GM19023 (cell line): Measurements from ENCODE around the gene DOCK10.
"Not testable (repeated sequence)": the region's sequence is repeated elsewhere in the genome, so short reads cannot be mapped to it uniquely, and the experiment has no call there.

Experiments
- ATAC-seq: cut with Tn5 transposase; IDR thresholded peaks from one replicate; pipeline ENCODE4 v1.9.1; 2021; ENCODE audit warnings: mild to moderate bottlenecking, moderate library complexity; ENCODE audit not compliant: unreplicated experiment

The DOCK10 gene

GRCh38 chr2:224925061-224925809, 117.0 kb downstream of the DOCK10 start:
- peak; percentile 26 for ATAC-seq

DNA sequence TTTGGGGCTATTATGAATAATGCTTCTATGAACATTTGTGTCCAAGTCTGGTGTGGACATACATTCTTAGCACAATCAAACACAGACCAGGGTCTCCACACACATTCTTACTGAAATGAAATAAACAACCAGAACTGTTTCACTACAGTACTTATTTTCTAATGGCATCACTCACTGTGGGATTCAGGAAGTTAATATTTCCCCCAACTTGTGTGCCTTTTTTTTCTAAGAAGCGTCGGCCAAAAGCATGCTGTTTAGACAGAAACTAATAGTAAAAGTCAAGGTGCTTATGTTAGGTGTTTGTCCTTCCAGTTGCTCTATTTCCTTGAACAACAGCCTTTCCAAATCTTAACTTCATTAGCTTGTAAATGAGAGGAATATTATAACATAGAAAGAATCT, 117.6 kb downstream of the DOCK10 start:
- ATAC-seq, result no peak

- peak; percentile 66 for ATAC-seq
Measured at GRCh38 chr2:224922142-224922727, 120.0 kb downstream of the DOCK10 start.

DNA sequence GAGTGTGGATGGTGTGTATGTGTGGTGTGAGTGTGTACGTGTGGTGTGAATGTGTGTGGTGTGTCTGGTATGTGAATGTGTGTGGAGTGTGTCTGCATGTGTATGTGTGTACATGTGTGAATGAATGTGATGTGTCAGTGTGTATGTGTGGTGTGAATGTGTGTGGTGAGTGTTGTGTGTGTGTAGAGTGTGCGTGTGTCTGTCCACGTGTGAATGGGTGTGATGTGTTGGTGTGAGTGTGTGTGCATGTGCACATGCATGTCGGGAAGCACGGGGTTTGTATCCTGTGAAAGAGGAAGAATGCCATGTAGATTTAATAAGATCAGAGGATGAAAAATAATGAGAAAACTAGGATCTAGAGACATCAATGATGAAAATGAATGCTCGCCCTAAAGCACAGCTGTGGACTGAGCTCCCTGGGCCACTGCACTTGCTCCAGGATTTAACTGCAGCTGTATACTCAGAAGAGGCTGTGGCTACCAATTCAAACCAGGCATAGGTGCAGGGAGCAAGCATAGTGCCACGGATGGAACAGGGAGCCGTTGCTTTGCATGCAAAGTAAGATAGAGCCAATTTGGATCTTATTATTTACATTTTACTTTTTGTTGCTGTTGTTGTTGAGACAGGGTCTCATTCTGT, 122.7 kb downstream of the DOCK10 start:
- ATAC-seq, result no peak

DNA sequence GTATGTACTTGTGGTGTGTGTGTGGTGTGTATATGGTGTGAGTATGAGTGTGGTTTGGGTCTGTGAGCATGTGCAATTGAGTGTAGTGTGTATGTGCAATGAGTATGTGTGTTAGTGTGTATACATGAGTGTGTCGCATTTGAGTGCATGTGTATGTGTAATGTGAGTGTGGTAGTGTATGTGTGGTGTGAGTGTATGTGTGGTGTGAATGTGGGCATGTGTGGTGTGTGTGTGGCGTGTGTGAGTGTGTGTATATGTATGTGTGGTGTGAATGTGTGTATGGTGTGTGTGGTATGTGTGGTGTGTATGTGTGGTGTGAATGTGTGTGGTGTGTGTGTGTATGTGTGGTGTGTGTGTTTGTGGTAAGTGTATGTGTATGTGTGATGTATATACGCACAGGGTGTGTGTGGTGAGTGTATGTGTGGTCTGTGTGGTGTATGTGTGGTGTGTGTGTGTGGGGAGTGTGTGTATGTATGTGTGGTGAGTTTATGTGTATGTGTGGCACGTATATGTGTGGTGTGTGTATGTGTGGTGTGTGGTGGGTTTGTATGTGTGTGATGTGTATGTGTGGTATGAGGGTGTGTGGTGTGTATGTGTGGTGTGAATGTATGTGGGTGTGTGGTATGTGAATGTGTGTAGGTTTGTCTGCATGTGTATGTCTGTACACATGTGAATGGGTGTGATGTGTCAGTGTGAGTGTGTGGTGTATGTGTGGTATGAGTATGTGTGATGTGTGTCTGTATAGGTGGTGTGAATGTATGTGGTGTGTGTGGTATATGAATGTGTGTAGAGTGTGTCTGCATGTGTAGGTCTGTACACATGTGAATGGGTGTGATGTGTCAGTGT, 123.4 kb downstream of the DOCK10 start:
- no peak for ATAC-seq

GRCh38 chr2:224917246-224917645, 125.0 kb downstream of the DOCK10 start:
- not testable (repeated sequence) for ATAC-seq

GRCh38 chr2:224915136-224915535, 127.1 kb downstream of the DOCK10 start:
- ATAC-seq, result no peak

- ATAC-seq, result no peak
Measured at GRCh38 chr2:224910574-224910925, 131.7 kb downstream of the DOCK10 start.

DNA sequence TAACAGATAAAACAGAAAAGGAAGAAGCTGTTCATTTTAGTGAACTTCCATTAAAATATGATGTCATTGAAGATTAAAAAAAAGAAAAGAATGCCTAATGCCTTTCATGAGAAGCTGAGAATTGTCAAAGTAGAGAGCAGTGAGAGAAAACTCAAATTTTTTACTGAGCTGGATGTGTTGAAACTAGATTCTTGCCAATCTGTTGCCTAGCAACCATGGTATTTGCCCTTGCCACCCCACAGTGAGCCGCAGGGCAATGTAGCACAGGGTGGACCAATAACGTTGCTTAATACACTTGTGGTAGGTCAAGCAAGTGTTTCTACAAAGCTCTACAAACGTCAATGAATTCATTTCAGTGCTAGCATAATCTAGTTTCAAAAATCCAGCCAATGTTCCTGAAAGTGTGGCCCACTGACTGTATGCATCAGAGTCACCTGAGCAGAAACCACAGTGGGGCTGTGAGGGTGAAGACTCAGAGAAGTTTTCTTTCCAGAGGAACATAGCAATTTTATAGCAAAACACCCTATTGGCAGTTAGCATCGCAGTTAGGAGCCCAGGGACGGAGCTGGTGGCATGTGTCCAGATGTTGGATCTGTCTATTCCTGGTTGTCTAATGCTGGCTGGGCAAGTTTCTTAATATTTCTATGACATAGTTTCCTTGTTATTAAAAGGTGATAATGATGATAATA, 132.2 kb downstream of the DOCK10 start:
- peak; percentile 55 for ATAC-seq

- ATAC-seq, result no peak
Measured at GRCh38 chr2:224908818-224909217, 133.4 kb downstream of the DOCK10 start.

DNA sequence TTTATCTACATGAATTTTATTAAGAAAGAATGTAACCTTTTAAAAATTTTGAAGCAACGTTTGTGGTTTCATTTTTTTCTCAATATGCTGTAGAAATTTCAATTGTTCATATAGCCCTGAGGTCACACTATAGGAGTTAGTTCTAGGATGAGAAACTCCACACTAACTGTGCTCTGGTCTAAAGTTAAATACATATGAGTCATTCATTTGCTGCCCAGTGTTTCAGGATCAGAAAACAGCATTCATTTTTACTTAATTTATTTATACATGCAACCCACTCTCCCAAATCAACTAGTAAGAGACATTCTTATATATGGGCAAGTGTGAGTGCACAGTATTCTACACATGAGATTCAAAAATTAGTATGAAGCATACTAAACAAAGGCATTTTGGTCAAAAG, 137.9 kb downstream of the DOCK10 start:
- no peak for ATAC-seq

DNA sequence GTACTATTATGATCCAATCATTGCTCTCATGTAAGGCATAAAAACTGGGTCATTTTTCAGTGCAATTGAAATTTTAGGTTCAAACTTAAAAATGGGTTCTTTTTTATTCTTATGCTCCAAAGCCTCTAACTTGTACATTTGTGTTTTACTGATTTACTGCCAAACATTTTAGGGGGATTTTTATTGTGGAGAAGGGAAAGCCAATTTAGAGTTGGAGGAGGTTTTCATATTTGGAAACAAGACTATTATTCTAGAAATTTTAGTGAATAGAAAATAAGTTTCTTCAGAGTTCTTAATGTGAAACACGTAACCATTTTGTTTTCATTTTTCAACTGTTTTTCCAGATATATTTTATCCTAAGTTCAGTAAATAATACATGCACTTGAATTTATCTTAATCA, 138.6 kb downstream of the DOCK10 start:
- ATAC-seq, result no peak

- no peak for ATAC-seq
Measured at GRCh38 chr2:224901121-224901676, 141.1 kb downstream of the DOCK10 start.

- no peak for ATAC-seq
Measured at GRCh38 chr2:224895377-224895776, 146.9 kb downstream of the DOCK10 start.

DNA sequence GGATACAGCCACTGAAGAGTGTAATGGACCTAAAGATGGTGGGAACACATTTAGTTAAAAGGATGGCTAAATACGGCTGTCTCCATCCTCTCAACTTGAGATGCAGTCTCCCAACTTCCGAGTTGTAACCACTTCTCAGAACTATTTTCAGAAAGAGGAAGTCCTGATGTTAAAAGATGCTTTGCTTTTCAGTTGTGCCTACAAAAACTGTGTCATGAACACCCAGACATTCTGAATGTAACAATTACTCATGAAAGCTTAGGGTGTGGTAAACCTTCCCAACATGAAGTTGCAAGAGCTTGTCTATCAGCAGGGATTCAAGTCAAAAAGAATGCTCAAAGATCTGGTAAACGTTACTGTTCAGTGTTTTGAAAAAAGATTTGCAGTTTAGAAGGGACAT, 147.9 kb downstream of the DOCK10 start:
- peak; percentile 72 for ATAC-seq

- ATAC-seq, result no peak
Measured at GRCh38 chr2:224893848-224894247, 148.4 kb downstream of the DOCK10 start.

DNA sequence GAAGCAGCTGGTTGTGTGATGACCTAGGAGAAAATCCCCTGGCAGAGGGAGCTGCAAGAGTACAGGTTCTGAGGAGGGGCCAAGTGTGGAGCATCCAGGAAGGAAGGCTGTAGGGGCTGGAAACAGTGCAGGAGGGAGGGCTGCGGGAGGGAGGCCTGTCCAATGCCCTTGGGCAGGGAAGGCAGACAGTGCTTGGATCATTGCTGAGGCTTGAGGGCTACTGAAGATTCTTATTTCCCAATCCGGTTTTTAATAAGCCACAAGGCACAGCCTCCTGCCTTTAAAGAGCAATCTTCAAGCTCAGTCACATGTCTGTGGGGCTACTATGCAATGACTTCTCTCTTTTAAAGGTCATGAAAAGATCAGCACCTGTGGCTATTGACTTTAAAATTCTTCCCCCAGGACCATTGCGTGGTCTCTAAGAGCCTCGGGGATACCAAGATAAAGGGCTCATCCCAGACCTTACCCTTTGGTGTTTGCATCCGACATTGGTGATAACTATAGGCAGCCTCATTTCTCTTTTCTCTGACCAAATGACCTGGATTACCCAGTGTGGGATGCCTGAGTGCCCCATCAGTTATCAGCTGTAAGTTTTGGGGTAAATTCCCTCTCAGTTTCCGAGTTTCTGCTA, 149.6 kb downstream of the DOCK10 start:
- no peak for ATAC-seq

DNA sequence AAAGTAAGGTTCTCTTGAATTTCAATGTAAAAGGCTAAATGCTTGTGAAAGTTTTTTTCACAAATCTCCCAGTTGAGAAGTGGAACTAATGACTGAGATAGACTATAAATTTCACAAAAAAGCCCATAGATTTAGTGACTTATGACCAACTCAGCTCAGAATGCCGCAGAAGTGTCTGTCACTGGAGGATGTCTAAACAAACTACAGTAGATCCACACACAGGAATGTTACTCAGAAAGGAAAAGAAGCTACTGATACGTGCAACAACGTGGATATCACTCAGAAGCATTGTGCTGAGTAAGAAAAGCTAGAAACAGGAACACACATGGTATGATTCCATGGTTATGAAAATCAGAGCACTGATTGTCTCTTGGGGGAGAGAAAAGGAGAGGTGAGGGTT, 151.9 kb downstream of the DOCK10 start:
- no peak for ATAC-seq

GRCh38 chr2:224887141-224887540, 155.1 kb downstream of the DOCK10 start:
- no peak for ATAC-seq
